ENCODE results near the gene STX4.
A peak's percentile ranks its signal among the peaks of the same experiment; 100 is the strongest.

GRCh38 chr16:30984669-30985400 is 48.5 kb upstream of the STX4 start, which contains the start of gene HSD3B7:
- TF ChIP-seq, protein P1, sequence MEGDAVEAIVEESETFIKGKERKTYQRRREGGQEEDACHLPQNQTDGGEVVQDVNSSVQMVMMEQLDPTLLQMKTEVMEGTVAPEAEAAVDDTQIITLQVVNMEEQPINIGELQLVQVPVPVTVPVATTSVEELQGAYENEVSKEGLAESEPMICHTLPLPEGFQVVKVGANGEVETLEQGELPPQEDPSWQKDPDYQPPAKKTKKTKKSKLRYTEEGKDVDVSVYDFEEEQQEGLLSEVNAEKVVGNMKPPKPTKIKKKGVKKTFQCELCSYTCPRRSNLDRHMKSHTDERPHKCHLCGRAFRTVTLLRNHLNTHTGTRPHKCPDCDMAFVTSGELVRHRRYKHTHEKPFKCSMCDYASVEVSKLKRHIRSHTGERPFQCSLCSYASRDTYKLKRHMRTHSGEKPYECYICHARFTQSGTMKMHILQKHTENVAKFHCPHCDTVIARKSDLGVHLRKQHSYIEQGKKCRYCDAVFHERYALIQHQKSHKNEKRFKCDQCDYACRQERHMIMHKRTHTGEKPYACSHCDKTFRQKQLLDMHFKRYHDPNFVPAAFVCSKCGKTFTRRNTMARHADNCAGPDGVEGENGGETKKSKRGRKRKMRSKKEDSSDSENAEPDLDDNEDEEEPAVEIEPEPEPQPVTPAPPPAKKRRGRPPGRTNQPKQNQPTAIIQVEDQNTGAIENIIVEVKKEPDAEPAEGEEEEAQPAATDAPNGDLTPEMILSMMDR (IDR thresholded peaks at IDR 0.05), result peak; percentile 92 to 97 (median 96)
- TF ChIP-seq POLR2A (IDR thresholded peaks at IDR 0.05), result peak in 1 of 2 donors; percentile 32
